Measurements from ENCODE around the gene AHI1. TPM values are rescaled to one million over a fixed set of nuclear protein-coding genes. Genes with fewer than 3 reads are reported as not detected.

Gene AHI1
- total RNA-seq, 1 donor: 29.8 TPM

DNA sequence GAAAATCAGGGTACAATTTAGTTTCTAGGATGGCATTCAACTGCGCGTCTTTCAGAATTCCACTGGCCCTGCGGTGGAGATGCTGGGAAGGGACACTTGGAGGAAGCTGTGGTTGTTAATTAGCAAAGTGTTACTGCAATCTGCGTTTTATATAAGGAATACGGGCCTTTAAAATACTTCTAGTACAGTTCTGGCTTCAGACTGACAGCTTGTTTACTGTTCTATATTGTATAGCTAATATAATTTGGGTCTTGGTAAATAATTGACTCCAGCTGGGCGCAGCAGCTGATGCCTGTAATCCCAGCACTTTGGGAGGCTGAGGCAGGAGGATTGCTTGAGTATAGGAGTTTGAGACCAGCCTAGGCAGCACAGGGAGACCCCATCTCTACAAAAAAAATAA, 252.7 kb downstream of the AHI1 start:
- DNase-seq (ENCODE audit: low read depth): no peak
- TF ChIP-seq, protein P1, sequence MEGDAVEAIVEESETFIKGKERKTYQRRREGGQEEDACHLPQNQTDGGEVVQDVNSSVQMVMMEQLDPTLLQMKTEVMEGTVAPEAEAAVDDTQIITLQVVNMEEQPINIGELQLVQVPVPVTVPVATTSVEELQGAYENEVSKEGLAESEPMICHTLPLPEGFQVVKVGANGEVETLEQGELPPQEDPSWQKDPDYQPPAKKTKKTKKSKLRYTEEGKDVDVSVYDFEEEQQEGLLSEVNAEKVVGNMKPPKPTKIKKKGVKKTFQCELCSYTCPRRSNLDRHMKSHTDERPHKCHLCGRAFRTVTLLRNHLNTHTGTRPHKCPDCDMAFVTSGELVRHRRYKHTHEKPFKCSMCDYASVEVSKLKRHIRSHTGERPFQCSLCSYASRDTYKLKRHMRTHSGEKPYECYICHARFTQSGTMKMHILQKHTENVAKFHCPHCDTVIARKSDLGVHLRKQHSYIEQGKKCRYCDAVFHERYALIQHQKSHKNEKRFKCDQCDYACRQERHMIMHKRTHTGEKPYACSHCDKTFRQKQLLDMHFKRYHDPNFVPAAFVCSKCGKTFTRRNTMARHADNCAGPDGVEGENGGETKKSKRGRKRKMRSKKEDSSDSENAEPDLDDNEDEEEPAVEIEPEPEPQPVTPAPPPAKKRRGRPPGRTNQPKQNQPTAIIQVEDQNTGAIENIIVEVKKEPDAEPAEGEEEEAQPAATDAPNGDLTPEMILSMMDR (IDR thresholded peaks at IDR 0.05; ENCODE audit: insufficient read depth, low read depth, low read length): no peak
- no peak overlapping the region for H3K4me3 ChIP-seq (ENCODE audit: low read depth, low read length)

- TF ChIP-seq, protein P1 (IDR thresholded peaks at IDR 0.05; ENCODE audit: insufficient read depth, low read depth, low read length): no peak
- no peak overlapping the region for H3K4me3 ChIP-seq (ENCODE audit: low read depth, low read length)
- no peak for DNase-seq (ENCODE audit: low read depth)
Measured at GRCh38 chr6:135243871-135244796, 253.4 kb downstream of the AHI1 start.

GRCh38 chr6:135240711-135241110, 256.8 kb downstream of the AHI1 start:
- DNase-seq (ENCODE audit: low read depth): no peak
- TF ChIP-seq, protein P1 (IDR thresholded peaks at IDR 0.05; ENCODE audit: insufficient read depth, low read depth, low read length): no peak
- no peak overlapping the region for H3K4me3 ChIP-seq (ENCODE audit: low read depth, low read length)

DNA sequence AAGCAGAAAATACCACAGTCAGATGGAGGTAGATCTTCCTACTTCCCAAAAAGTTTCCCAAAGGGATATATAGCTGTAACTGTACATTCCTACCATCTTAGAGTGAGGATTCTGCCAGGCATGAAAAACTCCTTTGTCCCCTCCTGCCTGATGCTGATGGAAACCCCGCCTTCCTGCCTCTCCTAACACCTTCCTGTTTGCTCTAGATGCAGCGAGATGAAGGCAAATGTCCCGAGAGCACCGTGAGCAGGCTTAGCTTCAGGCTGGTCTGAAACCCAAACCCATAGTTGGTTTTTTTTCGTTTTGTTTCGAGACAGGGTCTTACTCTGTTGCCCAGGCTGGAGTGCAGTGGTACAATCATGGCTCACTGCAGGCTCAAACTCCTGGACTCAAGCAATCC, 260.8 kb downstream of the AHI1 start:
- DNase-seq (ENCODE audit: low read depth): no peak

GRCh38 chr6:135236319-135236718, 261.2 kb downstream of the AHI1 start:
- no peak for DNase-seq (ENCODE audit: low read depth)
- H3K4me3 ChIP-seq (ENCODE audit: low read depth, low read length): no peak overlapping the region
- TF ChIP-seq, protein P1 (IDR thresholded peaks at IDR 0.05; ENCODE audit: insufficient read depth, low read depth, low read length): no peak

More for the DNA sequence above, 260.8 kb downstream of the AHI1 start:
- H3K4me3 ChIP-seq (ENCODE audit: low read depth, low read length): no peak overlapping the region
- TF ChIP-seq, protein P1 (IDR thresholded peaks at IDR 0.05; ENCODE audit: insufficient read depth, low read depth, low read length): no peak

- TF ChIP-seq, protein P1 (IDR thresholded peaks at IDR 0.05; ENCODE audit: insufficient read depth, low read depth, low read length): no peak
Measured at GRCh38 chr6:135235716-135236115, 261.8 kb downstream of the AHI1 start.

More at GRCh38 chr6:135235716-135236115, 261.8 kb downstream of the AHI1 start:
- H3K4me3 ChIP-seq (ENCODE audit: low read depth, low read length): no peak overlapping the region
- DNase-seq (ENCODE audit: low read depth): no peak

Data from fibroblast of villous mesenchyme (primary cell).